A673 (cell line): ENCODE data around the gene CLCN2. TPM values are rescaled to one million over a fixed set of nuclear protein-coding genes. Genes with fewer than 3 reads are reported as not detected.

ENCODE experiments used
- BruUV-seq: library from RNA; stranded (reverse); fragments of 400-500 nt; replicated peaks from 2 replicates; lab custom pipeline; 2021; lab: Mats Ljungman, UMichigan
- CTCF ChIA-PET: fragments of 300-600 bp; sonication (Branson Sonifier 250); formaldehyde crosslinking; loops from one replicate; lab custom pipeline; 2022; ENCODE audit warnings: antibody characterized with exemption; lab: Charles Lee
- POLR2A ChIA-PET: fragments of 300-600 bp; sonication (Branson Sonifier 250); formaldehyde crosslinking; loops from one replicate; lab custom pipeline; 2022; ENCODE audit warnings: antibody characterized with exemption; ENCODE audit not compliant: low non-redundant PET; lab: Charles Lee
- DNase-seq: peaks from one replicate; pipeline ENCODE4 v3.0.0-alpha.2; 2015; ENCODE audit warnings: low spot score
- H3K27ac ChIP-seq: fragments of 200-600 bp; sonication (generic); 2 replicates; pipeline ENCODE4 v1.5.1; 2016; ENCODE audit warnings: mixed run types, low read depth, mild to moderate bottlenecking, mixed read lengths, antibody characterized with exemption, low read length; ENCODE audit not compliant: poor library complexity, severe bottlenecking
- H3K27me3 ChIP-seq: fragments of 200-600 bp; sonication (generic); replicated peaks from 2 replicates; pipeline ENCODE4 v1.6.1; 2017; ENCODE audit warnings: mixed run types, low read depth, mild to moderate bottlenecking, mixed read lengths, antibody characterized with exemption, low read length; ENCODE audit not compliant: insufficient read depth, poor library complexity
- H3K36me3 ChIP-seq: fragments of 200-600 bp; sonication (generic); 2 replicates; pipeline ENCODE4 v1.6.1; 2016; ENCODE audit warnings: mixed run types, mild to moderate bottlenecking, mixed read lengths, antibody characterized with exemption, low read length; ENCODE audit not compliant: insufficient read depth, poor library complexity, severe bottlenecking
- H3K4me1 ChIP-seq: fragments of 200-600 bp; sonication (generic); 2 replicates; pipeline ENCODE4 v1.6.1; 2017; ENCODE audit warnings: mixed run types, mild to moderate bottlenecking, mixed read lengths, antibody characterized with exemption, low read length; ENCODE audit not compliant: insufficient read depth, poor library complexity, severe bottlenecking
- H3K4me3 ChIP-seq: fragments of 200-600 bp; sonication (generic); 2 replicates; pipeline ENCODE4 v1.5.1; 2016; ENCODE audit warnings: low read depth, mixed run types, mild to moderate bottlenecking, mixed read lengths, low read length; ENCODE audit not compliant: poor library complexity, severe bottlenecking
- H3K9me3 ChIP-seq: fragments of 200-600 bp; sonication (generic); 2 replicates; pipeline ENCODE4 v1.6.1; 2016; ENCODE audit warnings: mixed run types, low read depth, mild to moderate bottlenecking, mixed read lengths, antibody characterized with exemption, low read length; ENCODE audit not compliant: poor library complexity, severe bottlenecking
- CTCF ChIP-seq: fragments of 300-800, 200-600 bp; sonication (generic); conservative IDR thresholded peaks from 2 replicates; pipeline ENCODE4 v1.5.1; 2017; ENCODE audit warnings: low read depth, mild to moderate bottlenecking, antibody characterized with exemption, low read length, moderate library complexity, mixed read lengths
- EZH2 ChIP-seq: fragments of 200-600 bp; sonication (generic); IDR thresholded peaks from 2 replicates; pipeline ENCODE4 v1.6.1; 2017; ENCODE audit warnings: borderline replicate concordance, low read depth, mild to moderate bottlenecking, mixed read lengths, antibody characterized with exemption, low read length; ENCODE audit not compliant: poor library complexity, severe bottlenecking
- intact Hi-C: fragments of 100-400 bp; cut with micrococcal nuclease; formaldehyde crosslinking; loops from one replicate; pipeline ENCODE4 v1.10.0; 2022; ENCODE audit not compliant: unreplicated experiment
- total RNA-seq: library from RNA; stranded (reverse); gene quantifications from 2 replicates; pipeline ENCODE4 v1.2.3, GENCODE V29; 2021

Gene CLCN2
- total RNA-seq, 1 experiment from 2014 or later, result 11.2 TPM

GRCh38 chr3:184327171-184327570 is 34.2 kb downstream of the CLCN2 start:
- no peaks in the 10 kb centered on the region for H3K27me3 ChIP-seq
- no peak for DNase-seq
- H3K4me1 ChIP-seq, result no peaks in the 10 kb centered on the region
- ChIA-PET CTCF (no interaction called here), POLR2A (no interaction called here)
- TF ChIP-seq EZH2 (no peak), CTCF (no peak)
- TSS peak; percentile 9 for BruUV-seq
- intact Hi-C loops, result no loop called here
- H3K4me3 ChIP-seq, result no peak overlapping the region
- H3K36me3 ChIP-seq, result peaks cover 100% of the 10 kb centered on the region
- no peaks in the 10 kb centered on the region for H3K9me3 ChIP-seq
- no peak overlapping the region for H3K27ac ChIP-seq

- intact Hi-C loops, result no loop called here
- no peaks in the 10 kb centered on the region for H3K4me1 ChIP-seq
- peaks cover 100% of the 10 kb centered on the region for H3K36me3 ChIP-seq
- POLR2A ChIA-PET, result no interaction called here
- H3K27me3 ChIP-seq, result no peaks in the 10 kb centered on the region
- H3K27ac ChIP-seq, result no peak overlapping the region
- no TSS peak for BruUV-seq
- CTCF ChIA-PET, result no interaction called here
- H3K4me3 ChIP-seq, result no peak overlapping the region
- no peak for TF ChIP-seq EZH2
- TF ChIP-seq CTCF, result no peak
- no peaks in the 10 kb centered on the region for H3K9me3 ChIP-seq
- DNase-seq, result no peak
Observed at GRCh38 chr3:184325715-184326369, 35.6 kb downstream of the CLCN2 start.

DNA sequence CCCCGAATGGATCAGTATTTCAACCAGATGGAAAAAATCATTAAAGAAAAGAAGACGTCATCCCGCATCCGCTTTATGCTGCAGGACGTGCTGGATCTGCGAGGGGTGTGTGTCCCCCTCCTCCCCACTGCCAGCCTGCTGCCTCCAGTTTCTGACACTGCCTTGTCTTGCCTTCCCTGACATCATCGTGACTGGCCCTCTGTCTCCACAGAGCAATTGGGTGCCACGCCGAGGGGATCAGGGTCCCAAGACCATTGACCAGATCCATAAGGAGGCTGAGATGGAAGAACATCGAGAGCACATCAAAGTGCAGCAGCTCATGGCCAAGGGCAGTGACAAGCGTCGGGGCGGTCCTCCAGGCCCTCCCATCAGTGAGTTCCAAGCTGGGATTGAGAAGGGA is 36.1 kb downstream of the CLCN2 start:
- peaks cover 1% of the 10 kb centered on the region for H3K4me1 ChIP-seq
- BruUV-seq, result no TSS peak
- DNase-seq, result no peak
- ChIA-PET POLR2A (no interaction called here), CTCF (no interaction called here)
- no peak overlapping the region for H3K27ac ChIP-seq
- peaks cover 100% of the 10 kb centered on the region for H3K36me3 ChIP-seq
- intact Hi-C loops, result no loop called here
- H3K27me3 ChIP-seq, result no peaks in the 10 kb centered on the region
- H3K9me3 ChIP-seq, result no peaks in the 10 kb centered on the region
- no peak for TF ChIP-seq CTCF
- H3K4me3 ChIP-seq, result no peak overlapping the region
